SIG-M5 (cell line): ENCODE data around the gene CRLF3.
"Not testable (repeated sequence)": the region's sequence is repeated elsewhere in the genome, so short reads cannot be mapped to it uniquely, and the experiment has no call there.

Experiments
- DNase-seq: peaks from one replicate; lab custom pipeline; 2025; lab: John Stamatoyannopoulos, UW

CRLF3 gene

DNA sequence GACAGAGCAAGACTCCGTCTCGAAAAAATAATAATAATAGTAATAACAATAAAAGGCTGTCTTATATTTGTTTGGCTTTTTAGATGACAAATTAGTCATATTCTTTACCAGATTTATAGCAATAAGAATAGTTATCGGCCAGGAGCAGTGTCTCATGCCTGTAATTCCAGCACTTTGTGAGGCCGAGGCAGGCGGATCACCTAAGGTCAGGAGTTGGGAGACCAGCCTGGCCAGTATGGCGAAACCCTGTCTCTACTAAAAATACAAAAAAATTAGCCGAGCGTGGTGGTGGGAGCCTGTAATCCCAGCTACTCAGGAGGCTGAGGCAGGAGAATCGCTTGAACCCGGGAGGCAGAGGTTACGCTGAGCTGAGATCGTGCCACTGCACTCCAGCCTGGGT, 10.3 kb downstream of the CRLF3 start:
- not testable (repeated sequence) for DNase-seq

GRCh38 chr17:30812218-30813177, 12.0 kb downstream of the CRLF3 start:
- DNase-seq = no peak

DNA sequence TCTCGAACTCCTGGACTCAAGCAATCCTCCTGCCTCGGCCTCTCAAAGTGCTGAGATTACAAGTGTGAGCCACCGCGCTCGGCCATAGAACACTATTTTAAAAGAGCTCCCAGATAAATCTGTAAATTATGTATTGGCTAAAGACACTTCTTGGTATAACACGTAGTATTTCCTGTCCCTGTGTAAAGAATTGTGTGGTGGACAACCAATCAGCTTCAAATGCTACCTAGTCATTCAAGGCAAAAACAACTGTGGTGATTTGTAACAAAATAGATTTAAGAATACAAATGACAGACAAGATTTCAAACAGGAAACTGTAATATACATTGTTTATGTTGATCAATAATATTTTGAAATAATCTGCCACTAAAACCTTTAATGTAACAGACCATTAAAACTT, 14.6 kb downstream of the CRLF3 start:
- no peak for DNase-seq

GRCh38 chr17:30808785-30809286, 15.7 kb downstream of the CRLF3 start:
- peak; percentile 93 for DNase-seq

DNA sequence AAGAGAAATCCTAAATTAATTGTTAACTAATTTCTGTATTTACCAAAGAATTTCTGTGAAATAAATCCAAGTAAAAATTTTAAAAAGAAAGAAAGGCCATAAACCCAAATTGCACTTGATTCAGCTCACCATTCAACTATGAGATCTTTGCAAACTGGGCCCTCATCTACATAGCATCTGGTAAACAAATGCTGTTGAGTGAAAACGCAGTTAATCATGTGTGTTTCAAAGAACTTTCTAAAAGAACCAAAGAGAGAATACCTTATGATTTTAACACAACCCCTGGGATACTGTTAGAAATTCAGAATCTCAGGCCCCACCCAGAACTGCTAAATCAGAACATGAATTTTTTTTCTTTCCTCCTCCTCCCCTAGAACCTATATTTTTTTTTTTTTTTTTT, 16.6 kb downstream of the CRLF3 start:
- DNase-seq = no peak

- no peak for DNase-seq
These were observed 18.5 kb downstream of the CRLF3 start for GRCh38 chr17:30805944-30806456.

GRCh38 chr17:30801671-30802070, 22.8 kb downstream of the CRLF3 start:
- no peak for DNase-seq

- no peak for DNase-seq
These were observed 28.5 kb downstream of the CRLF3 start for GRCh38 chr17:30796016-30796415.

DNA sequence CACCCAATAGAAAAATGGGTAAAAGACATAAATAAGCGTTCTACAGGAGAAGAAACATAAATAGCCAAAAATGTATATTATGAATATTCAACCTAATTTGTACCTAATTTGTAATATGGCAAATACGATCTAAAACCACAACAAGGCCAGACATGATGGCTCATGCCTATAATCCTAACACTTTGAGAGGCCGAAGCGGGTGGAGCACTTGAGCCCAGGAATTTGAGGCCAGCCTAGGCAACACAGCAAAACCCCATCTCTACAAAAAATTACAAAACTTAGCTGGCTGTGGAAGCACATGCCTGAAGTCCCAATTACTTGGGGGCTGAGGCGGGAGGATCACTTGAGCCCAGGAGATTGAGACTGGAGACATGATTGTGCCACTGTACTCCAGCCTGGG, 30.1 kb downstream of the CRLF3 start:
- DNase-seq = no peak

DNA sequence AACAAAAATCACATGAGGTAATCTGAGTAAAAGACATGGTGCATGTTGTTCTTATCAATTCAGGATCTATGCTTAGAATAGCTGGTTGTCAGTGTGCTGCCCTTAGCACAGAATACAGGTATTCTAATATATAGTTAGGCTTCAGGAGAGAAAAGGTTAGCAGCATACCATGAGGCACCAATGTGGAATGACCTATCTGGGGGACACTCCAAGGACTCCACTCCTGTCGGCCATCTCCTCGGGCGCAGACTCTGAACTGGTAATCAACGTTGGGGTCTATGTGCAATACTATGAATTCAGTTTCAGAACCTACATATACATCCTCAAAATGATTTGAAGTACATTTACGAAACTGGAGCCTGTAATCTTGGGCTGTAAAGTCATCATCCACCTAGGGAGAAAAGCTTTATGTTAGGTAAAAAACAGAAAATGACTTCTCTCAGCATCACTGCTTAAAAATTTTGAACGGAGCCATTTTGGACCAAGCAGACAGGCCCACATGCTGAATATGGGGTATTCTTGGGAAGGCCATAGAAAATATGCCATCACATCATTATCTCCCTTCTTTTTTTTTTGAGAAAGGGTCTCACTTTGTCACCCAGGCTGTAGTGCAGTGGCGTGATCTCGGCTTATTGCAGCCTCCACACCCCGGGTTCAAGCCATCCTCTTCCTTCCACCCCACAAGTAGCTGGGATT, 31.1 kb downstream of the CRLF3 start:
- DNase-seq = no peak

DNA sequence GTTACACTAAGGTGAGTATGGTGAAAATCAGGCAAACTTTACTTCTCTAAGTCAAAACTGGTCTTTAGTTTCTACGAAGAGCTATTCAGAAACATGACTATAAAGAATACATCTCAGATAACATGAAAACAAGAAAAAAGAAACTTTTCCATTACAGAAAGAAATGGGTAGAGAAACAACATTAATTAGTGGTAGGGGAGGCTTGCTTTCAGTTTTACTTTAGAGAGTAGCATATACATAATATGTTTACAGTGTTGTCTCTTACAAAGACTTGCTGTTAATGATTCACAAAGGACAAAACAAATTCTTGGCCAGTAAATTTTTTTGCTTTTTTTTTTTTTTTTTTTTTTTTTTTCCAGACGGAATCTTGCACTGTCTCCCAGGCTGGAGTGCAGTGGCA, 34.2 kb downstream of the CRLF3 start:
- DNase-seq = no peak

GRCh38 chr17:30788918-30789317, 35.6 kb downstream of the CRLF3 start:
- no peak for DNase-seq

GRCh38 chr17:30782206-30782605, 42.3 kb downstream of the CRLF3 start:
- DNase-seq = no peak

GRCh38 chr17:30780343-30780742, 44.1 kb downstream of the CRLF3 start:
- no peak for DNase-seq

- not testable (repeated sequence) for DNase-seq
These were observed 55.7 kb downstream of the CRLF3 start for GRCh38 chr17:30768771-30769170.

- not testable (repeated sequence) for DNase-seq
These were observed 56.7 kb downstream of the CRLF3 start for GRCh38 chr17:30767641-30768404.

DNA sequence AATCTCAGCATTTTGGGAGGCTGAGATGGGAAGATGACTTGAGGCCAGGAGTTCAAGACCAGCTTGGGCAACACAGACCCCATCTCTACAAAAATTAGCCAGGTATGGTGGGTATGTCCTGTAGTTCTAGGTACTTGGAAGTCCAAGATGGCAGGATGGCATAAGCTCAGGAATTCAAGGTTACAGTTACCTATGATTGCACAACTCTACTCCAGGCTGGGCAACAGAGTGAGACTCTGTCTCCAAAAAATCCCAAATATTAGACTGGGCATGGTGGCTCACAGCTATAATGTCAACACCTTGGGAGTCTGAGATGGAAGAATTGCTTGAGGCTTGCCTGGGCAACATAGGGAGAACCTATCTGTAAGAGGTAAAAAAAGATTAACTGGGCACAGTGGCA, 63.4 kb downstream of the CRLF3 start:
- DNase-seq = no peak

DNA sequence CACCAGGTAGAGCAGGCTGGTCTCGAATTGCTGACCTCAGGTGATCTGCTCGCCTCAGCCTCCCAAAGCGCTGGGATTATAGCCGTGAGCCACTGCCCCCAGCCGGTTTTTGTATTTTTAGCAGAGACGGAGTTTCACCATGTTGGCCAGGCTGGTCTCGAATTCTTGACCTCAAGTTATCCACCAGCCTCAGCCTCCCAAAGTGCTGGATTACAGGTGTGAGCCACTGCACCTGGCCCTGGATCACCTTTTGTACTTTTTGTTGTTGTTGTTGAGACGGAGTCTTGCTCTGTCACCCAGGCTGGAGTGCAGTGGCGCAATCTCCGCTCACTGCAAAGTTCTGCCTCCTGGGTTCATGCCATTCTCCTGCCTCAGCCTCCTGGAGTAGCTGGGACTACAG, 71.2 kb downstream of the CRLF3 start:
- not testable (repeated sequence) for DNase-seq

GRCh38 chr17:30750982-30751381, 73.5 kb downstream of the CRLF3 start:
- DNase-seq = not testable (repeated sequence)

DNA sequence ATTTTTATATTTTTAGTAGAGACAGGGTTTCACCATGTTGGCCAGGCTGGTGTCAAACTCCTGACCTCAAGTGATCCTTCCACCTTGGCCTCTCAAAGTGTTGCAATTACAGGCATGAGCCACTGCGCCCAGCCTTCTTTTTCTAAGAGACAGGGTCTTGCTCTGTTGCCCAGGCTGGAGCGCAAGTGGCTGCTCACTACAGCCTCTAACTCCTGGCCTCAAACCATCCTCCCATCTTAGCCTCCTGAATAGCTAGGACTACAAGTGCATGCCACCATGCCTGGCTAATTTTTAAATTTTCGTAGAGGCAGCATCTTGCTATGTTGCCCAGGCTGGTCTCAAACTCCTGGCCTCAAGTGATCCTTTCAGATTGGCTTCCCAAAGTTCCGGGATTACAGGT, 76.9 kb downstream of the CRLF3 start:
- DNase-seq = not testable (repeated sequence)

DNA sequence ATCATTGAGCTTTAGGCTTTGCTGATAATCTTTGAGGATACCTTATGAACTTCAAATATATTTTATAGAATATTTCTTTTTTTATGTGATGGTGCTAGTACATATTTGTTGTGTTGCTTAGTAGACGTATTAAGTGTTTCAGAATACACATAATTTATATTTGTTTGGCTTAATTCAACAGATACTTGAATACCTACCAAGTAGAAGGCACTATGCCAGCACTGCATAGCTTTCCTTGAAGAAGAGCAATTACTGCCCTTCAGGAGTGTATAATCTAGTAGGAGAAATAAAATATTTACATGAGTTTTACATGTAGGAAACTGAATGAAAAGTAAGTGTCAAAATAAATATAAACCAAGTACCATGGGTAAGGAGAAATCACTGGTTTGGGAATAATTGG, 81.8 kb downstream of the CRLF3 start:
- DNase-seq = not testable (repeated sequence)

GRCh38 chr17:30736371-30736770, 88.1 kb downstream of the CRLF3 start:
- not testable (repeated sequence) for DNase-seq
